H9 (cell line): ENCODE data around the gene RAB14. TPM values are rescaled to one million over a fixed set of nuclear protein-coding genes. Genes with fewer than 3 reads are reported as not detected.
A peak's percentile ranks its signal among the peaks of the same experiment; 100 is the strongest.

Experiments used
- DNase-seq: peaks from one replicate; pipeline ENCODE4 v3.0.0-alpha.2; 2017
- H2AFZ ChIP-seq: one replicate; pipeline ENCODE4 v1.6.1; 2013; ENCODE audit warnings: mild to moderate bottlenecking, low read length, control low read depth, moderate library complexity
- H2AK5ac ChIP-seq: 2 replicates; pipeline ENCODE4 v1.6.1; 2013; ENCODE audit warnings: low read length, control low read depth, mixed read lengths; ENCODE audit not compliant: insufficient read length
- H2BK120ac ChIP-seq: one replicate; pipeline ENCODE4 v1.6.1; 2013; ENCODE audit warnings: low read depth, mild to moderate bottlenecking, low read length, control low read depth, inconsistent platforms; ENCODE audit not compliant: poor library complexity, severe bottlenecking
- H2BK12ac ChIP-seq: 2 replicates; pipeline ENCODE4 v1.6.1; 2013; ENCODE audit warnings: low read length, control low read depth, mixed read lengths, low read depth; ENCODE audit not compliant: insufficient read length
- H2BK15ac ChIP-seq: 2 replicates; pipeline ENCODE4 v1.6.1; 2013; ENCODE audit warnings: low read depth, low read length, control low read depth
- H2BK20ac ChIP-seq: one replicate; pipeline ENCODE4 v1.6.1; 2013; ENCODE audit warnings: low read depth, mild to moderate bottlenecking, low read length, control low read depth, inconsistent platforms; ENCODE audit not compliant: poor library complexity, severe bottlenecking
- H2BK5ac ChIP-seq: 2 replicates; pipeline ENCODE4 v1.6.1; 2013; ENCODE audit warnings: low read length, control low read depth, mixed read lengths; ENCODE audit not compliant: insufficient read length
- H3K14ac ChIP-seq: 2 replicates; pipeline ENCODE4 v1.6.1; 2013; ENCODE audit warnings: low read length, control low read depth; ENCODE audit not compliant: insufficient read depth
- H3K18ac ChIP-seq: 2 replicates; pipeline ENCODE4 v1.6.1; 2013; ENCODE audit warnings: low read depth, mild to moderate bottlenecking, mixed read lengths, low read length, control low read depth; ENCODE audit not compliant: insufficient read length
- H3K23ac ChIP-seq: 2 replicates; pipeline ENCODE4 v1.6.1; 2013; ENCODE audit warnings: low read length, control low read depth, mixed read lengths, low read depth; ENCODE audit not compliant: insufficient read length
- H3K23me2 ChIP-seq: 2 replicates; pipeline ENCODE4 v1.6.1; 2013; ENCODE audit warnings: low read depth, mild to moderate bottlenecking, mixed read lengths, low read length, control low read depth; ENCODE audit not compliant: insufficient read length, poor library complexity, severe bottlenecking
- H3K27ac ChIP-seq: 2 replicates; pipeline ENCODE4 v1.5.1; 2013; ENCODE audit warnings: low read length, control low read depth, mixed read lengths, low read depth; ENCODE audit not compliant: insufficient read length
- H3K27me3 ChIP-seq: 2 replicates; pipeline ENCODE4 v1.6.1; 2013; ENCODE audit warnings: low read length, control low read depth, inconsistent platforms; ENCODE audit not compliant: insufficient read depth
- H3K4ac ChIP-seq: 2 replicates; pipeline ENCODE4 v1.6.1; 2013; ENCODE audit warnings: low read depth, mild to moderate bottlenecking, control low read depth, inconsistent platforms, low read length, moderate library complexity
- H3K4me1 ChIP-seq: 2 replicates; pipeline ENCODE4 v1.6.1; 2013; ENCODE audit warnings: low read length, control low read depth, inconsistent platforms; ENCODE audit not compliant: insufficient read depth
- H3K4me2 ChIP-seq: 2 replicates; pipeline ENCODE4 v1.6.1; 2013; ENCODE audit warnings: low read length, control low read depth, mixed read lengths; ENCODE audit not compliant: insufficient read length, insufficient read depth
- H3K56ac ChIP-seq: 2 replicates; pipeline ENCODE4 v1.6.1; 2013; ENCODE audit warnings: low read depth, mild to moderate bottlenecking, mixed read lengths, low read length, control low read depth; ENCODE audit not compliant: insufficient read length
- H3K79me1 ChIP-seq: 2 replicates; pipeline ENCODE4 v1.6.1; 2013; ENCODE audit warnings: low read depth, mild to moderate bottlenecking, moderate library complexity, low read length, control low read depth, inconsistent platforms; ENCODE audit not compliant: insufficient read depth, poor library complexity, severe bottlenecking
- H3K79me2 ChIP-seq: 2 replicates; pipeline ENCODE4 v1.6.1; 2013; ENCODE audit warnings: low read length, control low read depth, inconsistent platforms; ENCODE audit not compliant: insufficient read depth
- H3K9ac ChIP-seq: 2 replicates; pipeline ENCODE4 v1.6.1; 2013; ENCODE audit warnings: low read length, control low read depth, mixed read lengths; ENCODE audit not compliant: insufficient read length; ENCODE audit errors: extremely low read depth
- H3K9me3 ChIP-seq: one replicate; pipeline ENCODE4 v1.6.1; 2013; ENCODE audit warnings: low read depth, low read length, inconsistent platforms; ENCODE audit not compliant: control insufficient read depth
- H3T11ph ChIP-seq: one replicate; pipeline ENCODE4 v1.6.1; 2013; ENCODE audit warnings: mild to moderate bottlenecking, low read length, control low read depth, inconsistent platforms
- H4K20me1 ChIP-seq: one replicate; pipeline ENCODE4 v1.6.1; 2013; ENCODE audit not compliant: control insufficient read depth, insufficient read length, insufficient read depth
- H4K5ac ChIP-seq: 2 replicates; pipeline ENCODE4 v1.6.1; 2013; ENCODE audit warnings: low read depth, mild to moderate bottlenecking, mixed read lengths, low read length, control low read depth; ENCODE audit not compliant: insufficient read length
- H4K8ac ChIP-seq: replicated peaks from 2 replicates; pipeline ENCODE4 v1.6.1; 2013; ENCODE audit warnings: low read length, control low read depth, mixed read lengths, low read depth; ENCODE audit not compliant: insufficient read length
- H4K91ac ChIP-seq: 2 replicates; pipeline ENCODE4 v1.6.1; 2013; ENCODE audit warnings: low read depth, mild to moderate bottlenecking, moderate library complexity, mixed read lengths, low read length, control low read depth; ENCODE audit not compliant: insufficient read length
- H3K27ac Mint-ChIP-seq, 3 experiments: 2 replicates in 2 of 3; 3 replicates in 1 of 3; pipeline ENCODE4 v1.8.0; 2020 to 2021; ENCODE audit warnings: mixed read lengths in 3 of 3, mild to moderate bottlenecking in 1 of 3, moderate library complexity in 1 of 3
- H3K27me3 Mint-ChIP-seq: 2 replicates; pipeline ENCODE4 v1.8.0; 2021; ENCODE audit warnings: low read depth, mild to moderate bottlenecking, moderate library complexity, mixed read lengths
- H3K36me3 Mint-ChIP-seq, 3 experiments: 2 replicates in 2 of 3; 3 replicates in 1 of 3; pipeline ENCODE4 v1.8.0; 2020 to 2021; ENCODE audit warnings: low read depth in 3 of 3, mixed read lengths in 3 of 3; ENCODE audit not compliant: insufficient read depth in 1 of 3
- H3K4me1 Mint-ChIP-seq, 2 experiments: 2 replicates each; pipeline ENCODE4 v1.8.0; 2020; ENCODE audit warnings: mixed read lengths in 2 of 2
- H3K4me3 Mint-ChIP-seq, 2 experiments: 2 replicates in 1 of 2; 3 replicates in 1 of 2; pipeline ENCODE4 v1.8.0; 2020 to 2021; ENCODE audit warnings: mild to moderate bottlenecking in 2 of 2, mixed read lengths in 2 of 2, moderate library complexity in 1 of 2
- H3K9me3 Mint-ChIP-seq, 2 experiments: 2 replicates in 1 of 2; 3 replicates in 1 of 2; pipeline ENCODE4 v1.8.0; 2020; ENCODE audit warnings: mild to moderate bottlenecking in 2 of 2, mixed read lengths in 2 of 2, moderate library complexity in 1 of 2
- CTCF ChIP-seq: fragments of 200-600 bp; sonication (generic); conservative IDR thresholded peaks from 3 replicates; pipeline ENCODE4 v1.8.0; 2021; ENCODE audit warnings: antibody characterized with exemption, mild to moderate bottlenecking
- WGBS: extraction: QIAGEN DNeasy Blood & Tissue Kit; methylation state at CpG from one replicate; pipeline ENCODE4 v1.1.7; 2013; ENCODE audit warnings: missing lambda C conversion rate, low lambda C conversion rate, mixed read lengths; ENCODE audit not compliant: insufficient read length; ENCODE audit errors: extremely low coverage; 5-methylcytosine and 5-hydroxymethylcytosine counted together
- total RNA-seq: library from RNA; stranded (reverse); gene quantifications from 2 replicates; pipeline ENCODE4 v1.2.1, GENCODE V29; 2021

RAB14 gene
- total RNA-seq, 1 experiment from 2014 or later, result 33.6 TPM

- Mint-ChIP-seq H3K4me1 (0 out of 4 replicates have a peak, but pooled peaks cover 0 to 3% of the 10 kb centered on the region in 2 experiments), H3K27me3 (no peaks in the 10 kb centered on the region), H3K27ac (0 out of 7 replicates have a peak overlapping the region, but pooled peaks of 1 of the 3 experiments have one; percentile 2), H3K4me3 (no peak overlapping the region), H3K9me3 (no peaks in the 10 kb centered on the region), H3K36me3 (peaks cover 3 to 30% (median 18%) of the 10 kb centered on the region in 3 experiments; a peak in 5 of 7 replicates)
- peaks cover 5% of the 10 kb centered on the region; the same call in 1 of the 2 replicates for H3K79me2 ChIP-seq
- no peak overlapping the region for H2BK15ac ChIP-seq
- no peak overlapping the region for H3K18ac ChIP-seq
- no peak for DNase-seq
- no peaks in the 10 kb centered on the region for H4K20me1 ChIP-seq
- no peaks in the 10 kb centered on the region for H3K23me2 ChIP-seq
- no peak overlapping the region for H2AFZ ChIP-seq
- no peak overlapping the region for H4K8ac ChIP-seq
- H4K5ac ChIP-seq, result no peak overlapping the region
- H3K27me3 ChIP-seq, result no peaks in the 10 kb centered on the region
- H2BK120ac ChIP-seq, result no peak overlapping the region
- no peak overlapping the region for H3K9ac ChIP-seq
- H3K4ac ChIP-seq, result no peak overlapping the region
- TF ChIP-seq CTCF, result no peak
- no peak overlapping the region for H3T11ph ChIP-seq
- no peaks in the 10 kb centered on the region; the same call in 1 of the 2 replicates for H3K4me1 ChIP-seq
- no peak overlapping the region for H3K27ac ChIP-seq
- H2BK20ac ChIP-seq, result no peak overlapping the region
- H2BK5ac ChIP-seq, result no peak overlapping the region
- H3K14ac ChIP-seq, result no peak overlapping the region
- H3K9me3 ChIP-seq, result no peaks in the 10 kb centered on the region
- no peak overlapping the region for H3K23ac ChIP-seq
- no peak overlapping the region for H3K56ac ChIP-seq
- H3K4me2 ChIP-seq, result no peak overlapping the region
- no peak overlapping the region for H2BK12ac ChIP-seq
- no CpG with 5 or more reads among the region's 4 CpGs for WGBS
- H3K79me1 ChIP-seq, result peaks cover 3% of the 10 kb centered on the region
- no peak overlapping the region for H2AK5ac ChIP-seq
- H4K91ac ChIP-seq, result no peak overlapping the region
These were observed 15.8 kb downstream of the RAB14 start for GRCh38 chr9:121185774-121186403.
